ENCODE measurements around the gene PTPRG. TPM values are rescaled to one million over a fixed set of nuclear protein-coding genes. Genes with fewer than 3 reads are reported as not detected.
A peak's percentile ranks its signal among the peaks of the same experiment; 100 is the strongest.

The PTPRG gene
- total RNA-seq = under 1 TPM; 0.13 to 0.15 TPM

- ChIA-PET CTCF (no interaction called here), POLR2A (no interaction called here)
- H3K27ac Mint-ChIP-seq = peak within 1 kb of the TSS; percentile 6
- H3K4me3 Mint-ChIP-seq = peak within 1 kb of the TSS; percentile 70
- peaks cover 3% of the 10 kb centered on the region for H3K36me3 Mint-ChIP-seq (ENCODE audit: low read depth)
- H3K9me3 Mint-ChIP-seq = no peaks in the 10 kb centered on the region
- peak; percentile 20 for DNase-seq
- H3K4me1 Mint-ChIP-seq = peaks cover 12% of the 10 kb centered on the region
- H3K27me3 Mint-ChIP-seq = peaks cover 54% of the 10 kb centered on the region
These were observed at the start of gene PTPRG for GRCh38 chr3:61561374-61562041. TSS of gene PTPRG (plus strand) at chr3:61561571. CDS start at chr3:61562288, 717 bp downstream.

DNA sequence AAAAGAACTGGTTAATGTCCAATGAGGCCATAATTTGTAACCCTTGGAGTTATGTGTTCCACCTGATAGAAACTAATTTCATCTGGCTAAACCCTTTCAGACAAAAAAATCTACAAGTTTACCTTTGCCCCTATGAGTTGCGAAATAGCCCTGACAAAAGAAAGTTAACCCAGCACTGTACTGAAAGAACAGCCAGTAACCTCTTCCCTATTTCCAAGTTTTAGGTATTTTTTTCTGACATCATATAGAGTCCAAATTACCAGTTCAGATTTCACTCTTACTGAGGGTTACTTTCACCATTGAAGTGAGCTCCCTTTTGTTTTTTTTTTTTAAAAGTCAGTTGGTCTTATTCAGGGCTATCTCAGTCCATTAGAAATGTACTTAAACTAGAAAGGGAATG lies 42.8 kb upstream of the PTPRG start:
- no peaks in the 10 kb centered on the region for H3K27me3 Mint-ChIP-seq
- DNase-seq = no peak
- no peak overlapping the region for H3K27ac Mint-ChIP-seq
- POLR2A ChIA-PET = no interaction called here
- H3K9me3 Mint-ChIP-seq = peaks cover 10% of the 10 kb centered on the region
- CTCF ChIA-PET = no interaction called here
- H3K4me3 Mint-ChIP-seq = no peak overlapping the region
- peaks cover 6% of the 10 kb centered on the region for H3K4me1 Mint-ChIP-seq
- no peaks in the 10 kb centered on the region for H3K36me3 Mint-ChIP-seq (ENCODE audit: low read depth)

DNA sequence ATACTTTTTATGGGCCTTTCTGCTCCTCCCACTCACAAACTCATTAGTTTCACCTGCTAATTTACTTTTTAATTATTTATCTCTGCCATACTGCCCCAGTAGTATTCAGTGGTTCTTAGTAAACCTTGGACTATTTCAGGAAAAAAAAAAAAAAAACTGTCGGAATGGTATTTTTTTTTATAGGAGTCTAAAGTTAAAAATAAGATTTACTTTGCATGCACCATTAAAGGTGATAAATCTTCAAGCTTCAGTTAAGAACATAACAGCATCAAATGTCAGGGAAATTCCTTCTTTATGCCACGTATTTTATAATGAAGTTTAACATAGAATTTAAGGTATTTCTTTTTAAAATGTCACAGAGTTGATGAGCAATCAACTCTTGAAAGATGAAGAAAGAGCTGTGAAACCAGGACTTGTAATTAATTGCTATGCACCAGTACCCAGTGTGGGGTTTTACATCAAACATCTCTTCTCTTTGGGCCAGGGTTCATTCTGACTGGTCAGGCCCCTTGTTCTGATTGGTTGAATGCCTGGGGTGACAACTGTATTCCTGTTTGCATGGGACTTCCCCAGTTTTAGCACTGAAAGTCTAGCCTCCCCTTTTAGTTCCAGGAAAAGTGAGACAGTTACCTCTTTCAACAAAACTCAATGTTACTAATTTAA lies 40.3 kb upstream of the PTPRG start:
- peak; percentile 26 for DNase-seq
- Mint-ChIP-seq H3K4me1 (peaks cover 6% of the 10 kb centered on the region), H3K27ac (no peak overlapping the region), H3K36me3 (ENCODE audit: low read depth) (no peaks in the 10 kb centered on the region), H3K27me3 (no peaks in the 10 kb centered on the region), H3K4me3 (no peak overlapping the region), H3K9me3 (peaks cover 6% of the 10 kb centered on the region)
- POLR2A ChIA-PET = no interaction called here
- CTCF ChIA-PET = interaction anchor here (1.1 kb wide), 1 partner anchor 9 kb away, joined by 3 read pairs; no protein-coding TSS in a partner anchor

DNA sequence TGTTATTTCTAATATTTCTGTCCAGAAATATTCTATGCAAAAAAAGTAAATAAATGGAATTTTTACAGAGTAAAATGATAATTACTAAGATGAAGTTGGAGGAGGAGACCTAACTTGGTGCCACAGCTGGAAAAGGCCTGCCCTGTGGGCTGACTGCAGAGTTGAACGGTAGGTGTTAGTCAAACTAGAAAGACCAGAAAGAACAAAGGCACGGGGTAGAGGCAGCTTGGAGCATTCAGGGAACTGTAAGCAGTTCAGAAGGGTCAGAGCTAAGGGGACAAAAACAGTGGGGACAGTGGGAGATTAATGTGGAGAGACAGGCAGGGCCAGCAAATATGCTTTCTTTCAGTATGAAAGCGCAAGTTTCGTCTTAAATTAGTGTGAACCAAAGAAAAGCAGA lies 39.3 kb upstream of the PTPRG start:
- DNase-seq = no peak
- POLR2A ChIA-PET = no interaction called here
- H3K9me3 Mint-ChIP-seq = peaks cover 6% of the 10 kb centered on the region
- peaks cover 6% of the 10 kb centered on the region for H3K4me1 Mint-ChIP-seq
- no peak overlapping the region for H3K4me3 Mint-ChIP-seq
- no peak overlapping the region for H3K27ac Mint-ChIP-seq
- no peaks in the 10 kb centered on the region for H3K27me3 Mint-ChIP-seq
- CTCF ChIA-PET = interaction anchor here (0.7 to 1.1 kb wide), 2 partner anchors 8 to 20 kb away, joined by 3 read pairs; no protein-coding TSS in a partner anchor
- H3K36me3 Mint-ChIP-seq (ENCODE audit: low read depth) = no peaks in the 10 kb centered on the region

DNA sequence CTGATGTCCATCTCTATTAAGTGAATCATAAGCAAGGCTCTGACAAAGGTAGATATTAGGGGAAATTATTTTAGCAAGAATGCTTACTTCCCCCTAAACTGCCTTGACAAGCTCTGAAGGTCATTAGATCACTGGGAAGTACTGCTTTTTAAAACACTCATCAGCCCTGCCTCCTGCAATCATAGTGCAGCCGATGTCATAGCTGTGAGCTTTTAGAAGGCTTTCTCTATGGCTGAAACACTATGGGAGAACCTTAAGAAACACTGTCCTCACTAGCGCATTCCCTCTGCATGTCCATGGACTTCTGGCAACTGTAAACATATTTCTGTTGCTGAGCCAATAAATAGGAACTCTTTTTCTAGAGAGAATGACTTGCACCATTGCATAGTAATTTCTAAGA lies 38.7 kb upstream of the PTPRG start:
- Mint-ChIP-seq H3K27ac (no peak overlapping the region), H3K27me3 (no peaks in the 10 kb centered on the region)
- CTCF ChIA-PET = no interaction called here

DNA sequence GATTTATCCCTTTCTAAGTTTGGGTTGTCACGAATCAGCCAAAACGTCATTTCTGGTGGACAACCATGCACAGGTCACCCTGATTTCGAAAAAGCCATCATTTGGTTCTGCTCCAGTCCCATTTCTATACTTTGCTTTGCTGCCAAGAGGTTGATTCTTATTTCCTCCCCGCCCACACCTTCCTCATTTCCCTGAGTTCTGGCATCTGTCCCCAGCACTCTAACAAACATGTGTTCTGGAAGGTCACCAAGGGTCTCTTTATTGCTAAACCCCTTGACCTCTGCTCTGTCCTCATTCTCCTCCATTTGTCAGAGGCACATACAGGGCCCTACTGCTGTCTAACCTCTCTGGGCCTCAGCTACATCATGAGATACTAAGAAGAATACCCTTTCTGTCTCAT lies 36.4 kb upstream of the PTPRG start:
- no peak for DNase-seq
- Mint-ChIP-seq H3K9me3 (no peaks in the 10 kb centered on the region), H3K4me3 (no peak overlapping the region), H3K27me3 (no peaks in the 10 kb centered on the region), H3K4me1 (peaks cover 6% of the 10 kb centered on the region), H3K27ac (no peak overlapping the region), H3K36me3 (ENCODE audit: low read depth) (no peaks in the 10 kb centered on the region)
- ChIA-PET CTCF (no interaction called here), POLR2A (no interaction called here)

More for the DNA sequence above, 38.7 kb upstream of the PTPRG start:
- H3K9me3 Mint-ChIP-seq = peaks cover 6% of the 10 kb centered on the region
- H3K36me3 Mint-ChIP-seq (ENCODE audit: low read depth) = no peaks in the 10 kb centered on the region
- POLR2A ChIA-PET = no interaction called here
- peaks cover 6% of the 10 kb centered on the region for H3K4me1 Mint-ChIP-seq
- H3K4me3 Mint-ChIP-seq = no peak overlapping the region
- DNase-seq = no peak

DNA sequence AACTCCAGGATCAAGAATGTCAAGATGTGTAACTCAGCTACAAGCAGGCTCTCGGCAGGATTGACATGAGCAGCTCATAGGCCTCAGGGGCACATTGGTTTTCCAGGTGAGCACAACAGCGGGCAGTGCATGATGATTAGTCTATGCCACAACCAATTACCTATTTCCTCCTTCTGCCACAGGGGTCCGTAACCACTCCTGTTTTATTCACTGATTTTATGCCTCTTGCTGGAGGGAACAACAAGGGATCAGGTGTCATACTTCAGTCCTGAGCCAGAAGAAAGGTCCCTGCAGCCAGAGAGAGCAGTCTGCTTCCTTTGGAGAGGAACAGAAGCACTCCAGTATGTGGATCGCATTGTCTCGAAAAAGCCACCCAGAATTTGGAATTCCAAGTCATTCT lies 35.1 kb upstream of the PTPRG start:
- H3K4me1 Mint-ChIP-seq = peaks cover 5% of the 10 kb centered on the region
- POLR2A ChIA-PET = no interaction called here
- H3K4me3 Mint-ChIP-seq = no peak overlapping the region
- no peaks in the 10 kb centered on the region for H3K36me3 Mint-ChIP-seq (ENCODE audit: low read depth)
- no peaks in the 10 kb centered on the region for H3K27me3 Mint-ChIP-seq
- H3K9me3 Mint-ChIP-seq = no peaks in the 10 kb centered on the region
- CTCF ChIA-PET = no interaction called here
- no peak overlapping the region for H3K27ac Mint-ChIP-seq
- no peak for DNase-seq

DNA sequence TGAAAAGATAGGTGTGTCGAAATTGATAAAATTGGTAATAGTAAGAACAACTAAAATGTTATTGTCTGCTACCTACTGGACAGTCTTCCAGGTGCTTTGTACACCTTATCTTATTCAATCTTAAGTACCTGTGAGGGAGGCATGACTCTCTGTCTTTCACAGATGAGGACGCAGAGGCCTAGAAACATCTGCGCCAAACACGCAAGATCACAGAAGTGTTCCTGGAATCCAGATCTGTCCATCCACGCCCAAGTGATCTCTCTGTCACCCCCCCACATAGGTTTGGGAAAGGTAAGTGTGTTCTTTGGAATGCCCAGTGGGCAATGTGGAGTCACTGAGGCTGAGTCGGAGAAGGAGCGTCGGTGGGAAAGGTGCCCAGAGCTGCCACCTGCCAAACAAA lies 34.4 kb upstream of the PTPRG start:
- CTCF ChIA-PET = no interaction called here
- H3K27ac Mint-ChIP-seq = no peak overlapping the region
- no peaks in the 10 kb centered on the region for H3K9me3 Mint-ChIP-seq
- no peaks in the 10 kb centered on the region for H3K27me3 Mint-ChIP-seq
- POLR2A ChIA-PET = no interaction called here
- DNase-seq = no peak
- no peak overlapping the region for H3K4me3 Mint-ChIP-seq
- H3K4me1 Mint-ChIP-seq = peaks cover 4% of the 10 kb centered on the region
- no peaks in the 10 kb centered on the region for H3K36me3 Mint-ChIP-seq (ENCODE audit: low read depth)

DNA sequence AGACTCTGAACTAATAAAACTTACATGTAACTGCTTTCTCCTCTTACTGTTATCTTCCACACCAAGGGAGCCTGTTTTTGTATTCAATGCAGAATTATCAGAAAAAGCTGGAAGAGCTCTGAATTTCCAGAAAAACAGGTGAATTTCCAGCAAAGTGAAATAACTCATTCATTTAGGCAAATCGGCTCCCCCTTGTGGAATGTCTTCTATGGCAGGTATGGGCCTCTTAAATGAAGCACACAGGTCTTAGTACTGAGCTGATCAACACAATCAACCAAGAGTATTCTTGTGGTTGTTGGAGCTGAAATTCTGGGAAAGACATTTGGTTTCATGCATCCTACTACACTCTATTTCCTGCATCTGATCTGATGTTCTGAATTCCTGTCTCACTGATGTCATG lies 31.0 kb upstream of the PTPRG start:
- H3K36me3 Mint-ChIP-seq (ENCODE audit: low read depth) = no peaks in the 10 kb centered on the region
- H3K27me3 Mint-ChIP-seq = no peaks in the 10 kb centered on the region
- DNase-seq = no peak
- no peaks in the 10 kb centered on the region for H3K9me3 Mint-ChIP-seq
- ChIA-PET POLR2A (no interaction called here), CTCF (interaction anchor here (1.1 kb wide), 1 partner anchor 9 kb away, joined by 3 read pairs; no protein-coding TSS in a partner anchor)
- H3K4me3 Mint-ChIP-seq = no peak overlapping the region
- H3K4me1 Mint-ChIP-seq = no peaks in the 10 kb centered on the region
- no peak overlapping the region for H3K27ac Mint-ChIP-seq

DNA sequence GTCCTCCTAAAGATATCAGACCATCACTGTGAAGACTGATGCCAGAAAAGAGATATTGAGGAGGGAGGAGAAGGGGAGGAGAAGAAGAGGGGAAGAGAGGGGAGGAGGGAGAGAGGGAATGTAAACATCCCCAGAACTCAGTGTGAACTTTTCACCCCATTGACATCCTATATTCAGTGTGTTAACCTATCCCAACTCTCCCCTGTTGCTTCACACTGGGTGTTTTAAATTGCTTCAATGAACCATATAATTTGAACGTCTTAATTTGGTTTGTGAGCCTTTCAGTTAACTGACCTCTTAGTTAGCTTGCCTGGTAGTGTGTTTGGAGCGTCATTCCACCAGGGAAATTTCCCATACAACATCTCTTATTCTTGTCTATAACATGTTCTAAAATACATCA lies 29.8 kb upstream of the PTPRG start:
- Mint-ChIP-seq H3K4me3 (no peak overlapping the region), H3K4me1 (no peaks in the 10 kb centered on the region), H3K9me3 (no peaks in the 10 kb centered on the region), H3K36me3 (ENCODE audit: low read depth) (no peaks in the 10 kb centered on the region), H3K27me3 (no peaks in the 10 kb centered on the region), H3K27ac (no peak overlapping the region)
- no peak for DNase-seq
- ChIA-PET POLR2A (no interaction called here), CTCF (no interaction called here)

DNA sequence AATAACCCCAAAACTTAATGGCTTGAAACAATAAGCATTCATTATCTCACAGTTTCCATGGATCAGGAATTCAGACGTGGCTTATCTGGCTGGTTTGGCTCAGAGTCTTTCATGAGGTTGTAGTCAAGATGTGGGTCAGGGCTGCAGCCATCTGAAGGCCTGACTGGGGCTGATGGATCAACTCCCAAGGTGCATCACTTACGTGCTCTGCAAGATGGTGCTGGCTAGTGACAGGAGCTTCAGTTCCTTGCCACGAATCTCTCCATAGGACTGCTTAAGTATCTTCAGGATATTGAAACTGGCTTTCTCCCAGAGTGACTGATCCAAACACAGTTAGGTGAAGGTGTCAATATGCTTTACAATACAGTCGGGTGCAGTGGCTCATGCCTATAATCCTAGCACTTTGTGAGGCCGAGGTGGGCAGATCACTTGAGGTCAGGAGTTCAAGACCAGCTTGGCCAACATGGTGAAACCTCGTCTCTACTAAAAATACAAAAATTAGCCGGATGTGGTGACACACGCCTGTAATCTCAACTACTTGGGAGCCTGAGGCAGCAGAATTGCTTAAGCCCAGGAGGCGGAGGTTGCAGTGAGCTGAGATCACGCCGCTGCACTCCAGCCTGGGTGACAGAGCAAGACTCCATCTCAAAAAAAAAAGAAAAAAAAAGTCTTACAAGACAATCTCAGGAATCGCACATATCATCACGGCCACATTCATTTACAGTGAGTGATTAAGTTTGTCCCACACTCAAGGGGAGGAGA lies 28.5 kb upstream of the PTPRG start:
- CTCF ChIA-PET = no interaction called here
- H3K4me3 Mint-ChIP-seq = no peak overlapping the region
- H3K36me3 Mint-ChIP-seq (ENCODE audit: low read depth) = no peaks in the 10 kb centered on the region
- H3K27ac Mint-ChIP-seq = no peak overlapping the region
- H3K4me1 Mint-ChIP-seq = no peaks in the 10 kb centered on the region
- no peak for DNase-seq
- peaks cover 3% of the 10 kb centered on the region for H3K27me3 Mint-ChIP-seq
- H3K9me3 Mint-ChIP-seq = no peaks in the 10 kb centered on the region
- POLR2A ChIA-PET = no interaction called here

DNA sequence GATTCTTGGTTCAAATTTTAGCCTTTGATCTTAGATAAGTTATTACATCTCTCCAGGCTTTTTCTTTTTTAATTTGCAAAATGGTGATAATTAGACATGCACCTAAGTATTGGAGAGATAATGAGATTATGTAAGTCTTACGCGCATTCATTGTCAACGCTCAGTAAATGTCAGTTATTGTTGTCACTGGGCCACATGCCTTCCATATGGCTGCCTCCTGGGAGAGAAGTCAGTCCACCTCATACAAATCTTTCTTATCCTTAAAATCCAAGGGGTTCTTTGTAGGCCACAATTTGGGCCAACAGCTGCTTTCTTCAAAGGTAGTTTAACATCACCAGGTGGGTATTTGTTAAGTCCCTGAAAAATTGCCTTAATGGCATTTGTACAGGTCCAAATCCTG lies 25.5 kb upstream of the PTPRG start:
- CTCF ChIA-PET = no interaction called here
- no peak for DNase-seq
- POLR2A ChIA-PET = no interaction called here
- Mint-ChIP-seq H3K27me3 (peaks cover 3% of the 10 kb centered on the region), H3K9me3 (no peaks in the 10 kb centered on the region), H3K4me1 (no peaks in the 10 kb centered on the region), H3K4me3 (no peak overlapping the region), H3K27ac (no peak overlapping the region), H3K36me3 (ENCODE audit: low read depth) (no peaks in the 10 kb centered on the region)

GRCh38 chr3:61537366-61537765 lies 24.0 kb upstream of the PTPRG start:
- Mint-ChIP-seq H3K27ac (no peak overlapping the region), H3K27me3 (peaks cover 3% of the 10 kb centered on the region), H3K9me3 (no peaks in the 10 kb centered on the region), H3K4me1 (no peaks in the 10 kb centered on the region), H3K4me3 (no peak overlapping the region), H3K36me3 (ENCODE audit: low read depth) (no peaks in the 10 kb centered on the region)
- no peak for DNase-seq
- CTCF ChIA-PET = no interaction called here
- POLR2A ChIA-PET = no interaction called here

- Mint-ChIP-seq H3K4me1 (no peaks in the 10 kb centered on the region), H3K27me3 (peaks cover 3% of the 10 kb centered on the region), H3K9me3 (no peaks in the 10 kb centered on the region), H3K27ac (no peak overlapping the region), H3K4me3 (no peak overlapping the region), H3K36me3 (ENCODE audit: low read depth) (no peaks in the 10 kb centered on the region)
- DNase-seq = no peak
- ChIA-PET CTCF (no interaction called here), POLR2A (no interaction called here)
These were observed 22.9 kb upstream of the PTPRG start for GRCh38 chr3:61538486-61538885.

All from activated CD4-positive, alpha-beta memory T cell treated with anti-CD3 and anti-CD28 coated beads, Interleukin-2, amount 10 ng/mL, durations not matched to agents 7 days and 5 days (primary cell).